GM21737 (cell line): Measurements from ENCODE around the gene ADGRL1.

Experiments used
- ATAC-seq: cut with Tn5 transposase; IDR thresholded peaks from one replicate; pipeline ENCODE4 v1.9.1; 2021; ENCODE audit warnings: mild to moderate bottlenecking, moderate library complexity; ENCODE audit not compliant: unreplicated experiment

Gene ADGRL1

DNA sequence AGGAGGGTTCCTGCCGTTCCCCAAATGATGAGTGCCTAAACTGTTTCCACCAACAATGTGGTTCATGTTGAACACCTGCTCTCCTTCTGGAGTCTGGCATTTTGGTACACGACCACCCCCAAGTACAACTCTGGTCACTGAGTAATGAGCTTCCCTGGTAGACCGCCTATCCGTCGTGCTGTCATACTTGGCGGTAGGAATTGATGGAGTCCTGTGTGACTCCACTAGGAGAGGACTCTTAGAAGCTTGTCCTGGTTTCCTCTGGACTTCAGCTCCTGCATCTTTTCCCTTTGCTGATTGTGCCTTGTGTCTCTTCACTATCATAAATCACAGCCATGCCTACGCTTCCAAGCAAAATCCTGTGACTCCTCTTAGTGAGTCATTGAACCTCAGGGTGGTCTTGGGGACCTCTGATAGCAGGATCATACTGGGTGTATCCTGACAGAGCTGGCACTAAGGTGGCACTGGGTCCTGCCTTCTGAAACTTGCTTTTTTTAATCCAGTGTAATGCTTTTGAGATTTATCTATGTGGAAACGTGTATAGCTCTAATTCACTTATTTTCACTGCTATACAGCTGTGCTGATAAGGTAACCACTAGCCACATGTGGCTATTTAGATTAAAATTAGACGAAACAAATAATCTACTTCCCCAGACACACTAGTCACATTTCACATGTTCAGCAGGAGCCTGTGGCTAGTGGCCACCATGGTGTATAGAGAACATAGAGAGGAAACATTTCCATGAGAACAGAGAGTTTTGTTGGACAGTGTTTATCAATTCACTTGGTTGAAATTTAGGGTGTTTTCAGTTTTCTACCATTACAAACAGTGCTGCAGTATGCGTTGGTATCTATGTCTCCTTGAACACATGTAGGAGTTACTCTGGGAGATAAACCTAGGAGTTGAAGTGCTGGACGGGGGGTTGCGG is 63.4 kb downstream of the ADGRL1 start:
- ATAC-seq: no peak

DNA sequence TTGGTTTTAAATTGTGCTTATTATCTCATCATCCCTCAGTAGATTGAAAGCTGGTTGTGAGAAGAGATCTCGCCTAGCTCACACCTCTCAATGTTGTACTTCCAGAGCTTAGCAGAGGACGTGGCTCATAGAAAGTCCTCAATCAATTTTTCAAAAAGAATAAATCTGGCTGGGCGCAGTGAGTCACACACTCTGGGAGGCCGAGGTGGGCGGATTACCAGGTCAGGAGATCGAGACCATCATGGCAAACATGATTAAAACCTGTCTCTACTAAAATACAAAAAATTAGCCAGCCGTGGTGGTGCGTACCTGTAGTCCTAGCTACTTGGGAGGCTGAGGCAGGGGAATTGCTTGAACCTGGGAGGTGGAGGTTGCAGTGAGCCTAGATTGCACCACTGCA is 64.9 kb downstream of the ADGRL1 start:
- no peak for ATAC-seq

DNA sequence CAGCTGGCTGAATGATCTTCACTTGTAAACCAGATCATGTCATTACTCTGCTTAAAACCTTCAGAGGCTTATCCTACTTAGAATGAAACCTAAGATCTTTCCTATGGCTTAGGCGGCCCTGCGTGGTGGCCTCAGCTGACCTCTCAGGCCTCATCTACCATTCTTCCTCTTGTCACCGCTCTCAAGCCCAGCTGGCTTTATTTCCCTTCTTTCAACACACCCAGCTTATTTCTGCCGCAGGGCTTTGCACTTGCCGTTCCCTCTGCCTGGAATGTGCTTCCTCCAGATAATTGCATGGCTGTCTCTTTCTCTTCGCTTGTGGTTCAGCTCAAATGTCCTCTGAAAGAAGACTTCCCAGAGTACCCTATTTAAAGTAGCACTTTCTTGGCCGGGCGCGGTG is 66.0 kb downstream of the ADGRL1 start:
- ATAC-seq: no peak

DNA sequence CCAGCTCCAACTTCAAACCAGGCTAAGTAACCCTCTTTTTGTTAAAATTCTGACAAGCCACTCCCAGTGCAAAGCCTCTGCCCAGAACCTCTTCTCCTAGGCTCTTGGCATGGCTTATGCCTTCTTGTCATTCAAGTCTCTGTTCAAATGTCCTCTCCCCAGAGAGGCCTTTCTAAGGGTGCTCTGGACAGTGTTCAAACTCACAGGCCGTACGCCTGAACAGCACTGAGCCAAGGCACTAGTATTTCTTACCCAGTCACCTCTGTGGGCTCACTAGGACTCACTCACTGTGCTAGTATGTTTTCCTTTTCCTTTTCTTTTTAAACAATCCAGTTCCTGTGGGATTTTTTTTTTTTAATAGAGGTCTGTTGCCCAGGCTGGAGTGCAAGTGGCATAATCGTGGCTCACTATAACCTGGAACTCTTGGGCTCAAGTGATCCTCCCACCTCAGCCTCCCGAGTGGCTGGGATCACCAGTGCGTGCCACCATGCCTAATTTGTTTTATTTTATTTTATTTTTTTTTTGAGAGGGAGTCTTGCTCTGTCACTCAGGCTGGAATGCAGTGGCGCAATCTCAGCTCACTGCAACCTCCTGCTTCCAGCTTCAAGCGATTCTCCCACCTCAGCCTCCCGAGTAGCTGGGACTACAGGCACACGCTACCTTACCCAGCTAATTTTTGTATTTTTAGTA is 67.2 kb downstream of the ADGRL1 start:
- ATAC-seq: no peak

DNA sequence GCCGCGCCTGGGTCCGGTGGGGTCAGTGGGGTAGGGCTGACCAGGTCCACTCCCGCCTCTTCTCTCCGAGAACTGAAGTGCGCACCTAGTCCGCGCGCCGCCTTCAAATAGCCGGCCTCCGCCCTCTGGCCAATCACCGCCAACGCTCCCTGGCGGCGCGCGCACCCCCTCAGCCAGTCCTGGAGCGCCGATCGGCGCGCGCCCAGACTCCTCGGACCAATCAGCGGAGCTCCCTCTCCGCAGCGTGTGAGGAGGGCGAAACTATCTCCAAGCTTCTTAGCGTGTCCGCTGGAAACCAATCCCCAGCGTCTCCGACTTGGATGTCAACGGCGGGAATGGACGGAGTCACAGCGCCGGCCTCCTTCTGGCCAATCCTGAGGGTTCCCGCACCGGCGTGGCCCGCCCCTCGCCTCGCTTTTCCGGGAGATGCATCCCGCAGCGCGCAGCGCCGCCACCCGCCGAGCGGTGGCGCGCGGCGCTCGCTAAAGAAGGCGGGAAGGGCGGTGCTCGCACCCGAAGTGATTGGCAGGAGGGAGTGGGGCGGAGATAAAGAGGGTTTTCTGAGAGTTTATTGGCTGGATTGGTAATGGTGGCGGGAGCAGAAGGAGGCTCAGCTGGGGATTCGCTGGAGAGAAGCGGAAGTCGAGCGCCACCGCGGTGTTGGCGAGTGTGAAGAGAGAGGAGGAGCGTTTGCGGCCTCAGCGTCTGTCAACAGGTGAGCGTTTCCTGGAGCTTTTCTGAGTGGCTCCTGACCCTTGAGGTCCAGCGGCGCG is 69.3 kb downstream of the ADGRL1 start, which contains the start of gene ASF1B:
TSS of gene ASF1B (minus strand) at position 81 of the 773 bp plus-strand sequence. CDS start 133 bp downstream, outside the sequence.
- peak; percentile 77 for ATAC-seq

DNA sequence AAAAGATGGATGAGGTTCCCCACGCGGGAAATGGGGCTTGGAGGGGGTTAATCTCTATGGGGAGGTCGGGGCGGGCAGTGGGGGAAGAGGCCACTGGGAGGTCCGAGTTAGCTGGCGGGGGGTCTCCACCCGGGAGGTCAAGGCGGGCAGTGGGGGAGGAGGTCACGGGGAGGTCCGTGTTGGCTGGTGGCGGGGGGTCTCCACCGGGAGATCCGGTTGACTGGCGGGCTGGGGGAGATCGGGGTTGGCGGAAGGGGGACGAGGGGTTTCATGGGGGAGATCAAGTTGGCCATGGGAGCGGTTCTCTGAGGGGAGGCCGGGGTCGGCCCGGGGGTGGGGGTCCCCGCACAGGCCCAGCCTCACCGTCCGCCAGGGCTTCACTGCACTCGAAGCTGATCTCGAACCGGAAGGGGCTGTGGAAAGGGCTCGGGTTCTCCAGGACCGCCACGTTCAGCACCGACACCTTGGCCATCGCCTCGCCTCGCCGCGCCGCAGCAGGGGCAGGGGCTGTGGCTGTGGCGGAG is 69.9 kb downstream of the ADGRL1 start:
- ATAC-seq: no peak

DNA sequence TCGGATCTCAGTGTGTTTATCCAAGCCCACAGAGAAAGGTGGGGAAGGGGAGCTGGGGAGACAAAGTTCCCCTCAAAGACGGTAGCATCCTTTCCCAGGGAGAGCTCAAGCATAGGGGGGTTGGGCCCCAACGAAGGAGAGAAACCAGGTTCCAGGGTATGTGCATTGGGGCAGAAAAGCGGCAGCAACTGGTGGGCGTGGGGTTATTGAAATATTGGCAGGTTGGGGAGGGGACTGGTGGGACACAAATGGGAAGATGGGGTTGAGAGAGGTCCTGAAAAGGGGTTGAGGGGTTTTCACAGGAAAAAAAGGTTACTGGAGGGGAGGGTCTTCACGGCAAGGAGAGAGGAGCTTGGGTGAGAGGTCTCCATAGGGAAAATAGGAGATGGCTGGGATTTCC is 70.6 kb downstream of the ADGRL1 start:
- no peak for ATAC-seq

DNA sequence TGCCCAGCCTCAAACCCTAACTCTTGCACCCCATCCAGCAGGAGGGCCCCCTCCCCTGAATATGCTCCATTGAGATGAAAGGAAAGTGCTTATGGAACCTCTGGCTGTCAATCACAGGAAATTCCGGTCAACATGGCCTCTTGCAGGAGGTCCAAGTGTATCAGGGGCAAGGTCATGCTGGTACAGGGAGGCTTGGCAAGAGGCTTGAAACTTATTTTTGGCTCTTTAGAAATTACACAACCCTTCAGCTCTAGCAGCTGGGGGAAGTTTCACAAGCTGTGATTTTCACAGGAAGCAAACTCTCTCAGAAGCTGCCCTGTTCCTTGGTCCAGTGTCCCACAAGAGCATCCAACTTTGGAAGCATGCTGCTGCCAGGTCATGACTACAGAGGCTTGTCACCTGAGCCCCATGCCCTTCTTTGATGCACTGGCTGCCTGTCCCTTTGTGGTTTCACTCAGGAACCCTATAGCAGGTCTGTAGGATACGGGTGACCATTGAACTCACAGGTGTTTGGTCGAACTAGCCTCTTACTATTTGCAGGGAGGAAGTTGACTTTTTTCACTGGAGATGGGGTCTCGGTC is 78.0 kb downstream of the ADGRL1 start:
- ATAC-seq: no peak

DNA sequence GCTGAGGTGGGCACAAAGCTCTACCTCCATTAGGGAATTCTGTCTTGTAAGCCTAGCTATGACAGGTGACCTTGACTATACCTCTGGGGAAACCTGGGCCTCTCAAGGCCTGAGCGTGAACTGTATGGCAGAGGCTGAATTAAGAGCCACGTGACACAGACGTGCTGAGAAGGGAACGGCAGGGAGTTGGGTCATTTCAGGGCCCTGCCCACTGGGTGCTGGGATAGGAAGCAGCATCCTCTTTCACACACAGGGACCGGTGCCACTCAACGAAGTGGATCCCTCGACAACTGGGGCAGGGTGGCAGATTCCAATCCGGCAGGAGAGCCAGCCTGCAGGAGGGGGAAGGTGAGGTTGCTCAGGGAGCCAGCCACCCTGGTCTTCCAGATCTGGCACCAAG is 78.8 kb downstream of the ADGRL1 start:
- ATAC-seq: no peak

DNA sequence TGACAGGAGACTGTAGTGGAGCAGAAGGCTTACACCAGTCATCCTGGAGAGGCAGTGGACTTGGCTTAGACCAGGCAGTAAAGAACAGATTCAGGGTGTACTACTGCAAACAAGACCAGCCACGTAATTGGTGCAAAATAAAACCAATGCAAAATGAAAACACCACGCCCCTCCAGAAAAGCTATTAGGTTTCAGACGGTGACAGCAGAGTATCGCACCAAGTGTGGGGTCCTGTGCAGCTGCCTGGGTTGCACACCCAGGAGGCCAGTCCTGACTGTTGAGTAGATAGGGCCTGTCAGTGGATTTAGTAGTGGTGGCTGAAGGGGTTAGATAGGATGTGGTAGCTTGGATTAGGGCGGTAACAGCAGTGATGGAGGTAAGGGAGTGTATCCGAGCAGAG is 83.0 kb downstream of the ADGRL1 start:
- ATAC-seq: no peak

DNA sequence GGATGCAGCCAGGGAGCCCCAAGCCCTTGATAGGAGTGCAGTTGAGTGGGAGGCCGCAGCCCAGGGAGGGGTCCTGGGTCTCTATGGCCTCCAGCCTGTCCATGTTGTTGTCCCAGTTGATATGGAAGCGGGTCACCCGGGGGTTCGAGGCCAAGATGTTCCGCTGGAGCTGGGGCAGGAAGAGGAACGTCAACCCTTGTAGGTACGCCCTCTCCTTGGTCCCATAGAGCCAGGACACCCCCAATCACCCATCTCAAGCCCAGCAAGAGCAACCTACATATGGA is 85.5 kb downstream of the ADGRL1 start:
- ATAC-seq: no peak

DNA sequence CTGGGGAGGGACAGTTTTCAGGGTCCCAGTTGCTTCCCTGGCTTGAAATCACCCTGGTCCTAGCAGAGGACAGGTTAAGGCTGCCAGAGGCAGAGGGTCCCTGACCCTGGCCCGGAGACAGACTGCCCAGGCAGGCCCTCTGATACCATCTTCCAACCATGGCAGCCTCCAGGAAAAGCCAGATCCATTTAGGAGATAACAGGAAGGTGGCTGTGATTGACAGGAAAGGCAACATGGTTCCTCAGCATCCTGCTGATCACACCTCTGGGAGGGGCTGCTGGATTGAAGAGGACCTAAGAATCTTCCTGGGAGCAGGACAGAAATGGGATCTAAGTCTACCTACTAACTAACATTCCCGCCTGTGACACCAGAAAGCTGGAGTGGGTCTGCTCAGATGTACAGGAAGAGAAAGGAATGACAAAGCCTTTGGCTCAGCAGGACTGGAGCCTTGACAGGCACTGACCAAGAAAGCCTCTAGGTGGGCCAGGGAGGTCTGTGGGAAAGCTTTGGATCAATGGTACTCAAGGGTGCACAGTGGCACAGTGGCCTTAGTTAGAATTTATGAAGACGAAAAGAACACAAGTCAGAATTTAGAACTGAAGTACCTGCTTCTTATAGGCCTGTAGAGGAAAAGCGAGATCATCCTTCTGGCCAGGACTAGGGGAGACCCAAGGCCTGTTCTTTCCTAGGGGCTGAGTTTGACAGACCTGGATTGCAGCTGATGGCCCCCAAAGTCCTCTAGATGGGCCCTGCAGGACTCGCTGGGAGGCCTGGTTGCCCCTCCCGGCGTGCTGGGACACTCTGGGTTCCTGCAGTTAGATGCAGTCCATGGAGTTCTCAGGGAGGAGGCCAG is 86.1 kb downstream of the ADGRL1 start:
- no peak for ATAC-seq

DNA sequence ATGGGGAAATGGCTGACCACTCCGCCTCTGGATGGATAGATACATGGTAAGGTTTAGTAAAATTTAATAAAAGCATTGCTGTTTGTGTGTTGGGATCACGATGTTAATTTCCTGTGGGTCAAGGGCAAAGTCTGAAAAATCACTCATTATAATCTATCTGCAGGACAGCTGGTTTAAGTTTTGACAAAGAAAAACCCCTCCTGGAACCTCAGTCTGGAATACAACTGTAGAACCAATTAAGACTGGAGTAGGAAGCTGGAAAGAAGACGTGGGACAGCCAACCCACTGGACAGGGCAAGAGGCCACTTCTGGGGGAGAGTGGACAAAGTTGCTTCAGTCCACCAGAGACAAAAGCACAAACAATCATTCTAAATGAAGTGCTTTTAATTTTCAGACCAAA is 86.8 kb downstream of the ADGRL1 start:
- ATAC-seq: no peak

DNA sequence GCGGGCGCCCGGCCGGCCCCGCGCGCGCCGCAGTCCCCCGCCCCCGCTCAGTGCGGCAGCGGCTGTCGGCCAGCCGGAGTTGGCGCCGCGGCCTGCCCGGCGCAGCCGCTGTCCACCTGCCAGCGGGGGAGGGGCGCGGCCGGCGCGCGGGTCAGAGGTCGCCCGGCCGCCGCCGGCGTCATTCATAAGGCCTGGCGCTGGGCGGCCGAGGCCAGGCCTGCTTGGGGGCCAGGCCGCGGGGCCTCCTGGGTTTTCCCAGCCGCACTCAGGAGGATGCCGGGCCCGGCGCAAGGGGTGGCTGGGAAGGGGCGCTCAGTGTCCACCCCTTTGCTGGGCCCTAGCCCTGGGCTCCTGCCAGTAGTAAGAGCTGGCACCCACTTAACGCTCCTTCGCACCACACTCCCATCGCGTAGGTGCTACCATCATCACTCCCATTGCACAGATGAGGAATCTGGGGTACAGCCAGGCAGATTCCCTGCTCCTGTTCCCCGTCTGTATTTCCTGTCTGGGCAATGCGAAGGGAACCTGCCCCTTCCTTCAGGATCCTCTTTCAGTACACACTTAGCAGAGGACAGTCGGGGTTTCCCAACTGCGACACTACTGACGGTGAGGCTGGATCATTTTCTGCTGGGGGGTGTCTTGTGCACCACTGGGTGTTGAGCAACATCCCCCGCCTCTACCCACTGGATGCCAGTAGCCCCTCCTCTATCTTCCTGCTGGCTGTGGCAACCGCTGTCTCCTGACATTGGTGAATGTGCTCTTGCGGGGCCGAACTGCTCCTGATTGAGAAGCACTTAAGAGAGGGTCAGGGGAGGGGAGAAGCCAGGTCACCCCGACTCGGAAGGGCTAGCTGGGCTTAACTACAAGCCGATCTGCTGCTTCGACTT is 87.6 kb downstream of the ADGRL1 start:
- peak; percentile 20 for ATAC-seq

DNA sequence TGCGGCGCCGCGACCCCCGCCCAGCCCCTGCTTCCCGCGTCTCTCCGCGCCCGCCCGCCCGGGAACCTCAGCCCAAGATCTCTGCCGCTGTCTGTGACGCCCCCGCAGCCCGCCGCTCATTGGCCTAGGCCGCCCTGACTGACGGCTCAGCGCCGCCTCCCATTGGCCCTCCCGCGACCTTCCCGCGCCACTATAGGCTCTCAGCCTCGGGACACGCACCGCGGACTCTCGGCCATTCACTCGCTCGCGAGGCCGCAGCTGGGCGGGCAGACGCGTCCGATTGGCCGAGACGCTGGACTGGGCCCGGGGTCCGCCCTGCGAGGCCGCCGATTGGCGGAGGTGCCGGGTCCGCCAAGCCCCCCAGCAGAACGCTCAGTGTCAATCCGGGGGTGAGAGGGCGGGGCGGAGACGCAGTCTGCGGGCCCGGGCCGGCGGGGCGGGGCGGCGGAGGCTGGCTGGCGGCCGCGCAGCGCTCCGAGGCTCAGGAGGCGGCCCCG is 88.3 kb downstream of the ADGRL1 start, which contains the start of gene PRKACA:
TSS of gene PRKACA (minus strand) at position 95 of the 497 bp plus-strand sequence. CDS start 215 bp downstream, outside the sequence.
- peak; percentile 82 for ATAC-seq

DNA sequence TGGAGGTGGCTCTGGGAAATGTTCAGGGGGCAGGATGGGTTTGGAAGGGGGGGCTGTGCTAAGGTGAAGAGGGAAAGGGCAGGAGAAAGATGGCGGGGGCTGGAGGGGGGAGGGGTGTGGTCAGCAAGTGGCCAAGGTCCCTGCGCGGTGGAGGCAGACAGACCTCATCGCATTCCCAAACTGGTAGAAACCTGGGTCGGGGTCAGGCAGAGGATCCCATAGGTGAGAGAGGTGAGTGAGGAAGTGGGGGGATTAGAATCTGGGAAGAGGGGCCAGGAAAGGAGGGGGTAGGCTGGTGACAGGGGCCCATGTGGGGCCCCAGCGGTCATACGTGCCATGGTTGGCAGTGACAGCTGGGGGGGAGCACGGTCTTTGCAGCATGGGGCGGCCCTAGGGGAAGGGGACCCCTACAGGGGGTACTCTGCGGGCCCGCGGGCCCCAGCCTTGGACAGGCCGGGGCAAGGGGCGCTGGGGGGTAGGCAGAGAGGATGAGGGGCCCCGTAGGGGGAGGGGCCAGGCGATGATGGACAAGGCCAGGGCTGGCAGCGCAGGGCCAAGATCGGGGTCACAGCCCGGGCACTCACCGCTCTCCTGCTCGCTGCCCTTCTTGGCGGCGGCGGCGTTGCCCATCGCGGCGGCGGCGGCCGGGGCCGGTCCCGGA is 88.9 kb downstream of the ADGRL1 start:
- ATAC-seq: no peak

DNA sequence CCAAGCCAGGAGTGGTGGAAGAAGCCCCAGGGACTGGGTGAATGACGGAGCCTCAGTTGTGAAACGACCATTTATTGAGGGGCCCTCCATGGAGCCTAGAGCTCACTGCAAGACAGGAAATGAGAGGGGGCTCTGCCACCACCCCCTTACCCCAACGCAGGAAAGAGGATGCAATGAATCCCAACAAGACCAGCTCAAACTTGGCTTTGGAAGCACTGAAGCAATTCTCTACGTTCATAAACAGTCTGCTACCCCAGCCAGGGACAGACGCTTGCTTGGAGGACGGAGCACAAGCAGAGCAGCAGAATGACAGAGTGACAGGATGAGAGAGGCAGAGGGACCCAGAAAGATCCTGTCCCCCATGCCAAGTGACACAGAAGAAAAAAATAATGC is 89.4 kb downstream of the ADGRL1 start:
- ATAC-seq: no peak

DNA sequence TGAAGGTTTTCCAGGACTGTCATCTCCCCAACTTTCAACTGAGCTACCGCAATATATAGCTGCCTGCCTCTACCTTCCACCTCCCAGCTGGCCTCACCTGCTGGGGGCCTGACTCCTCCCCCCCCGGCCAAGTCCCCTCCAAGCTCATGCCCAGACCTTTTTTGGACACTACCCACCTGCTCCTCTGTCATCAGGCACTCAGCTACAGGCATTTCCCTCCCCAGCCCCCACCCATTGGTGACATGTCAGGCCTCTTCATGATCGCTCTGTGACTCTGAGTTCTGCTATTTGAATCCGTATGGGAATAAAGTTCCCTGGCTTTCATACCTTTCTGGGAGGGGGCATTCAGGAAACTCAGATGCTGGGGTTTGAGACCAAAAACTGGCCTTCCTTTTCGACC is 90.2 kb downstream of the ADGRL1 start:
- no peak for ATAC-seq
